HepG2 (cell line): ENCODE results near the gene C1orf159. TPM values are rescaled to one million over a fixed set of nuclear protein-coding genes. Genes with fewer than 3 reads are reported as not detected.

Experiments used
- ATF1 ChIP-seq: IDR thresholded peaks from 2 replicates; pipeline ENCODE4 v1.6.1; 2016; ENCODE audit warnings: mild to moderate bottlenecking, control low read depth
- ETV6 ChIP-seq: sonication (generic); formaldehyde crosslinking; conservative IDR thresholded peaks from 2 replicates; pipeline ENCODE4 v1.4.0; 2020; ENCODE audit warnings: missing genetic modification reagents
- HOXA7 ChIP-seq: sonication (generic); formaldehyde crosslinking; IDR thresholded peaks from 2 replicates; pipeline ENCODE4 v1.8.1; 2022; ENCODE audit warnings: mild to moderate bottlenecking, missing genetic modification reagents, moderate library complexity
- JARID2 ChIP-seq: sonication (generic); formaldehyde crosslinking; IDR thresholded peaks from 2 replicates; pipeline ENCODE4 v1.8.1; 2023; ENCODE audit warnings: missing genetic modification reagents, inconsistent platforms; ENCODE audit not compliant: insufficient replicate concordance
- MED13 ChIP-seq: sonication (generic); formaldehyde crosslinking; IDR thresholded peaks from 2 replicates; pipeline ENCODE4 v1.5.0; 2020; ENCODE audit warnings: missing genetic modification reagents
- PAXIP1 ChIP-seq: sonication (generic); formaldehyde crosslinking; conservative IDR thresholded peaks from 2 replicates; pipeline ENCODE4 v1.4.0; 2020; ENCODE audit warnings: mild to moderate bottlenecking, missing genetic modification reagents, moderate library complexity
- THYN1 ChIP-seq: sonication (generic); formaldehyde crosslinking; IDR thresholded peaks from 2 replicates; pipeline ENCODE4 v1.8.1; 2023; ENCODE audit warnings: low read depth, mild to moderate bottlenecking, moderate library complexity, missing genetic modification reagents, borderline replicate concordance
- ZNF546 ChIP-seq: sonication (generic); formaldehyde crosslinking; conservative IDR thresholded peaks from 2 replicates; pipeline ENCODE4 v1.8.1; 2023; ENCODE audit warnings: mild to moderate bottlenecking, missing genetic modification reagents
- ZNF550 ChIP-seq: sonication (generic); formaldehyde crosslinking; IDR thresholded peaks from 2 replicates; pipeline ENCODE4 v1.4.0; 2020; ENCODE audit warnings: mild to moderate bottlenecking, missing genetic modification reagents, borderline replicate concordance
- ZNF646 ChIP-seq: sonication (generic); formaldehyde crosslinking; IDR thresholded peaks from 2 replicates; pipeline ENCODE4 v1.9.0; 2021; ENCODE audit warnings: mild to moderate bottlenecking, missing genetic modification reagents
- ZNF678 ChIP-seq: sonication (generic); formaldehyde crosslinking; IDR thresholded peaks from 2 replicates; pipeline ENCODE4 v1.4.0; 2020; ENCODE audit warnings: mild to moderate bottlenecking, missing genetic modification reagents
- polyA plus RNA-seq, 8 experiments: library from polyadenylated mRNA; depleted of rRNA in 3 of 8; stranded (reverse) in 7 of 8; unstranded in 1 of 8; fragments of >200 nt; fragmentation: Illumina TruSeq in 4 of 8; extraction: Trizol in 4 of 8; gene quantifications; 2 replicates each; pipeline versions ENCODE4 v1.2.1 to v1.2.3, GENCODE V29; 2011 to 2016; ENCODE audit warnings: low read depth in 4 of 8, missing spikeins in 1 of 8, mixed read lengths in 1 of 8; ENCODE audit not compliant: insufficient read depth in 1 of 8
- total RNA-seq, 5 experiments: library from RNA; depleted of rRNA; stranded (reverse); fragments of >200 nt; fragmentation: Illumina TruSeq; extraction: Trizol; gene quantifications; 2 replicates each; pipeline ENCODE4 v1.2.3, GENCODE V29; 2016; ENCODE audit warnings: low read depth in 1 of 5
- TF ChIP-seq, protein P1 (sequence below): sonication (generic); formaldehyde crosslinking; IDR thresholded peaks from 2 replicates; pipeline ENCODE4 v1.4.0; 2020; ENCODE audit warnings: mild to moderate bottlenecking, missing genetic modification reagents, borderline replicate concordance
- TF ChIP-seq, protein P2 (sequence below): sonication (generic); formaldehyde crosslinking; IDR thresholded peaks from 2 replicates; pipeline ENCODE4 v1.4.0; 2020; ENCODE audit warnings: missing genetic modification reagents
- TF ChIP-seq, protein P3 (sequence below): sonication (generic); formaldehyde crosslinking; IDR thresholded peaks from 2 replicates; pipeline ENCODE4 v1.9.0; 2022; ENCODE audit warnings: low read depth, missing genetic modification reagents

C1orf159 gene
- total and polyA plus RNA-seq, 2 of the 13 experiments (the other 11 are each of a cell fraction or from before 2014, with no cell fraction given) = 3.8 to 6.7 TPM

GRCh38 chr1:1164701-1165451 is 49.0 kb upstream of the C1orf159 start (continued):
- TF ChIP-seq ZNF546 (CRISPR knock-in tag) = peak; percentile 82
- TF ChIP-seq MED13 (CRISPR knock-in tag) = no peak
- TF ChIP-seq, protein P1, sequence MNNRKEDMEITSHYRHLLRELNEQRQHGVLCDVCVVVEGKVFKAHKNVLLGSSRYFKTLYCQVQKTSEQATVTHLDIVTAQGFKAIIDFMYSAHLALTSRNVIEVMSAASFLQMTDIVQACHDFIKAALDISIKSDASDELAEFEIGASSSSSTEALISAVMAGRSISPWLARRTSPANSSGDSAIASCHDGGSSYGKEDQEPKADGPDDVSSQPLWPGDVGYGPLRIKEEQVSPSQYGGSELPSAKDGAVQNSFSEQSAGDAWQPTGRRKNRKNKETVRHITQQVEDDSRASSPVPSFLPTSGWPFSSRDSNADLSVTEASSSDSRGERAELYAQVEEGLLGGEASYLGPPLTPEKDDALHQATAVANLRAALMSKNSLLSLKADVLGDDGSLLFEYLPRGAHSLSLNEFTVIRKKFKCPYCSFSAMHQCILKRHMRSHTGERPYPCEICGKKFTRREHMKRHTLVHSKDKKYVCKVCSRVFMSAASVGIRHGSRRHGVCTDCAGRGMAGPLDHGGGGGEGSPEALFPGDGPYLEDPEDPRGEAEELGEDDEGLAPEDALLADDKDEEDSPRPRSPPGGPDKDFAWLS (CRISPR knock-in tag) = no peak
- TF ChIP-seq ZNF646 (CRISPR knock-in tag) = no peak
- TF ChIP-seq, protein P2, sequence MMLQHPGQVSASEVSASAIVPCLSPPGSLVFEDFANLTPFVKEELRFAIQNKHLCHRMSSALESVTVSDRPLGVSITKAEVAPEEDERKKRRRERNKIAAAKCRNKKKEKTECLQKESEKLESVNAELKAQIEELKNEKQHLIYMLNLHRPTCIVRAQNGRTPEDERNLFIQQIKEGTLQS = no peak
- TF ChIP-seq THYN1 (CRISPR knock-in tag) = no peak
- 0 out of 2 replicates have a peak, but pooled peaks have one; percentile 39 for TF ChIP-seq ZNF678
- TF ChIP-seq, protein P3, sequence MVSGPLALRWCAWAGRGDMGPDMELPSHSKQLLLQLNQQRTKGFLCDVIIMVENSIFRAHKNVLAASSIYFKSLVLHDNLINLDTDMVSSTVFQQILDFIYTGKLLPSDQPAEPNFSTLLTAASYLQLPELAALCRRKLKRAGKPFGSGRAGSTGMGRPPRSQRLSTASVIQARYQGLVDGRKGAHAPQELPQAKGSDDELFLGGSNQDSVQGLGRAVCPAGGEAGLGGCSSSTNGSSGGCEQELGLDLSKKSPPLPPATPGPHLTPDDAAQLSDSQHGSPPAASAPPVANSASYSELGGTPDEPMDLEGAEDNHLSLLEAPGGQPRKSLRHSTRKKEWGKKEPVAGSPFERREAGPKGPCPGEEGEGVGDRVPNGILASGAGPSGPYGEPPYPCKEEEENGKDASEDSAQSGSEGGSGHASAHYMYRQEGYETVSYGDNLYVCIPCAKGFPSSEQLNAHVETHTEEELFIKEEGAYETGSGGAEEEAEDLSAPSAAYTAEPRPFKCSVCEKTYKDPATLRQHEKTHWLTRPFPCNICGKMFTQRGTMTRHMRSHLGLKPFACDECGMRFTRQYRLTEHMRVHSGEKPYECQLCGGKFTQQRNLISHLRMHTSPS (CRISPR knock-in tag) = peak; percentile 39; the same call in 1 of the 2 replicates
- no peak for TF ChIP-seq ATF1 (CRISPR knock-in tag)
- TF ChIP-seq HOXA7 (CRISPR knock-in tag) = no peak
- TF ChIP-seq PAXIP1 (CRISPR knock-in tag) = peak; percentile 35; the same call in 1 of the 2 replicates
- TF ChIP-seq ZNF550 (CRISPR knock-in tag) = no peak
- no peak for TF ChIP-seq ETV6 (CRISPR knock-in tag)
- TF ChIP-seq JARID2 = no peak
